NCI-H345 (cell line): ENCODE results near the gene ABITRAM.
"Not testable (repeated sequence)": the region's sequence is repeated elsewhere in the genome, so short reads cannot be mapped to it uniquely, and the experiment has no call there.

Source experiments
- DNase-seq: peaks from one replicate; lab custom pipeline; 2025; lab: John Stamatoyannopoulos, UW

ABITRAM gene

DNA sequence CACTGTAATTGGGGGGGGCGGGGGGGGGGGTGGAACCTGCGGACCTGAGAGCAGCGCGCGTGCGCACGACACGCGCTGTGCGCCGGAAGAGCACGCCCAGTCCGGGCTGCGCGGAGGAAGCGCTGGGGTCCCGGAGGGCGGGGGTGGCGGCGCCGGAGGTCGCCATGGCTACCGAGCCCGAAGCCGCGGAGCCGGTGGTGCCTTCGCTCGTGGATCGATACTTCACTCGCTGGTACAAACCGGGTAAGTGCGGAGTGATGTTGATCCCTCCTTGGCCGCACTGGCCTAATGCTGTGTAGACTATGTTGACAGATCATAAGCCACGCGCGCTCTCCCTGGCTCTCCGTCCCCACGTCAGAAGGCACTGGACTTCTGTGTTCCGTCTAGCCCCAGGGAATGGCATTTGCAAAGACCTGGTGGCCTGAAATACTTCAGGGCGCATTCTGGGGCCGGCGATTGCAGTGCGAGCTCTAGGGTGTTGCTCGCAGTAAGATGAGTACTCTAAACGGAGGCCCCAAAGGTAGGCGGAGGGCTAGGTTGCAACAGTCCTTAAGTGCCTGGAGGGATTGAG, at the start of gene ABITRAM:
ABITRAM (plus strand) TSS at position 78 of the 571 bp plus-strand sequence; CDS start at position 165, 87 bp downstream.
- DNase-seq, result peak; percentile 87

- DNase-seq, result no peak
Measured at GRCh38 chr9:108884701-108885100, 49.5 kb upstream of the ABITRAM start.

- peak; percentile 96 for DNase-seq
Measured at GRCh38 chr9:108885643-108886348, 48.4 kb upstream of the ABITRAM start.

DNA sequence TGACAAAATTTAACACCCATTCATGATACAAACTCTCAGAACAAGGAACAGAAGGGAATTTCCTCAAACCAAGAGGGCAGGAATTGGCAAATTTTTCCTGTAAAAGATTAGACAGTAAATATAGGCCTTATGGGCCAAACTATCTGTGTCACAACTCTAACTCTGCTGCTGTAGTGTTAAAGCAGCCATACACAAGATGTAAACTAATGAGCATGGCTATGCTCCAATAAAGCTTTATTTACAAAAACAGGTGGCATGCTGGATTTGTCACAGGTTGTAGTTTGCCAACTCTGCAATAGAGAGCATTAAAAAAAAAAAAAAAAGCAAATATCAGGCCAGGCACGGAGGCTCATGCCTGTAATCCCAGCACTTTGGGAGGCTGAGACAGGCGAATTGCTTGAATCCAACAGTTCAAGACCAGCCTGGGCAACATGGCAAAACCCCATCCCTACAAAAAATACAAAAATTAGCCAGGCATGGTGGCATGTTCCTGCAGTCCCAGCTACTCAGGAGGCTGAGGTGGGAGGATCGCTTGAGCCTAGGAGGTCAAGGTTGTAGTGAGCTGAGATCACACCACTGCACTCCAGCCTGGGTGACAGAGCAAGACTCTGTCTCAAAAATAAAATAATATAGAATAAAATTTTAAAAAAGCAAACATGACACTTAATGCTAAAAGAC, 47.5 kb upstream of the ABITRAM start:
- DNase-seq, result peak; percentile 51

- DNase-seq, result no peak
Measured at GRCh38 chr9:108889649-108890067, 44.5 kb upstream of the ABITRAM start.

DNA sequence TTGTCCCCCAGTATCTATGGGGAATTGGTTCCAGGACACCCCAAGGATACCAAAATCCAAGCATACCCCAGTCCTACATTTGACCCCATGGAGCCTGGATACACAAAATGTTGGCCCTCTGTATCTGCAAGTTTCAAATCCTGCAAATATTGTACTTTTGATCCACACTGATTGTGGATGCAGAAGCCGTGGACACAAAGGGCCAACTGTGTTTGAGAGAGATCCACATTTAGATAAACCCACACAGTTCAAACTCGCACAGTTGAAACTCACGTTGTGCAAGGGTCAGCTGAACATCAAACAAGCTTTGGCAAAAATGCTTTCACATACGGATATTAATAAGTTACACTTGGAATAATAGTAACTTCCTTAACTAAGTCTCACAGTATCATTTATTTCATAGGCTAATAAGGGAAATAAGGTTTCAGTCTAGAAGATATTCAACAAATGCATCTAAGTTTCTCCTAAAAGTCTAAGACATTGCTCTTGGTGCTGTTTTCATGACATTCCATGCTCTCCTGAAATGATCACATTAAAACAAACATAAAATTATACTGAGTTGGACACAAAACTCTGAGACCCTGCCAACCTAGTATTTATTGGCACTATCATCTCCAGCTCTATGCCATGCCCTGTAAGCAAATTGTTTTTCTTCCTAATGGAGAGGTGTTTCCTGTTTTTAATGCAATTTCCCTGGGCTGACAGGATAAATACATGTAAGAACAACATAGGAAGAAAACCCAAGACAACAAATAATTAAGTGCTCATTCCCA, 39.8 kb upstream of the ABITRAM start:
- DNase-seq, result no peak

- no peak for DNase-seq
Measured at GRCh38 chr9:108897324-108898096, 36.7 kb upstream of the ABITRAM start.

DNA sequence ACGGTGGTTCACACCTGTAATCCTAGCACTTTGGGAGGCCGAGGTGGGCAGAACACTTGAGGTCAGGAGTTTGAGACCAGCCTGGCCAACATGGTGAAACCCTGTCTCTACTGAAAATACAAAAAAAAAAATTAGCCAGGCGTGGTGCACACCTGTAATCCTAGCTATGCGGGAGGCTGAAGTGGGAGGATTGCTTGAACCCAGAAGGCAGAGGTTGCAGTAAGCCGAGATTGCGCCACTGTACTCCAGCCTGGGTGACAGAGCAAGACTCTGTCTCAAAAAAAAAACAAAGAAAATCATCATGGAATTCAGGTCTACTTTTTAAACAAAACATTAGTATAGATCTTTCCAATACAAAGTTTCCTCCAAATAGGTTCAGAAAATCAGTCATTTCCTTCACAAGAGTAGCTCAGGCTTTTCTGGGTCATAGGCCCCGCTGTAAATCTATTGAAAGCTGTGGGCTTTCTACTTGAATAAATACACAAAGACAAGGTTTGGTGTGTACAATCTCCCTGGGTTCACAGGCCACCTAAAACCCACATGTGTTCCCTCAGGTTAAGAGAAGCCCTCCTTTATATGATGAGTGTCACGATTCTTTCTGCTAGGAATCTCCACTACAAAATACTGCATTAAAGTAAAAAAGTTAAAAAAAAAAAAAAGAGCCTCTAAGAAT, 35.0 kb upstream of the ABITRAM start:
- DNase-seq, result not testable (repeated sequence)

DNA sequence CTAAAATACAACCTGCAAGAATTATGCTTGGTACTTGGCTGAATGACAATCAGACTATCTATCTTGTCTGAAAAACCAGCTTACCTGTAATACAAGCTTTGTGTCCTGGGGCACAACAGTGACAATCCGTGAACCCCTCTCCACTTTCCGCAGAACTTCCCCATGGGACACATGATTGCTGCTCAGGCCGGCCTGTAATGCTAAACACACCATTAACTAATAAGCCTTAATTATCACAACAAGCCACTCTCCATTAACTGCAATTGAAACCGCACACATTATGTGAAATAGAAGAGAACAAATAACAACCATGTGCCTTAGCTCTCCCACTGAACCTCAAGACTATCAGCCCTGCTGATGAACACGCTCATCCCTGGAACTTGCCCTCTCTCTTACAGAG, 34.0 kb upstream of the ABITRAM start:
- no peak for DNase-seq

- no peak for DNase-seq
Measured at GRCh38 chr9:108903420-108904103, 30.6 kb upstream of the ABITRAM start.

GRCh38 chr9:108904161-108904560, 30.0 kb upstream of the ABITRAM start:
- no peak for DNase-seq

DNA sequence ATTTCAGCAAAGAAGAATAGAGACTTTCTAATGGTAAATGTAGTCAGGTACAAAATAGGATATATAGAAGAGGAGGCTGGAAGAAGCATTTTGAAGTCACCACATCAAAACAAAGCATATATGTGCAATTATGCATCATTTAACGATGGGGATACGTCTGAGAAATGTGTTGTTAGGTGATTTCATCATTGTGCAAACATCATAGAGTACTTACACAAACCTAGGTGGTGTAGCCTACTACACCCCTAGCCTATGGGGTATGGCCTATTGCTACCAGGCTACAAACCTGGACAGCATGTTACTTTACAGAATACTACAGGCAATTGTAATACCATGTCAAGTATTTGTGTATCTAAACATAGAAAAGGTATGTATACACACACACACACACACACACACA, 28.7 kb upstream of the ABITRAM start:
- no peak for DNase-seq

GRCh38 chr9:108910402-108910801, 23.8 kb upstream of the ABITRAM start:
- no peak for DNase-seq

GRCh38 chr9:108910914-108911313, 23.3 kb upstream of the ABITRAM start:
- DNase-seq, result no peak

DNA sequence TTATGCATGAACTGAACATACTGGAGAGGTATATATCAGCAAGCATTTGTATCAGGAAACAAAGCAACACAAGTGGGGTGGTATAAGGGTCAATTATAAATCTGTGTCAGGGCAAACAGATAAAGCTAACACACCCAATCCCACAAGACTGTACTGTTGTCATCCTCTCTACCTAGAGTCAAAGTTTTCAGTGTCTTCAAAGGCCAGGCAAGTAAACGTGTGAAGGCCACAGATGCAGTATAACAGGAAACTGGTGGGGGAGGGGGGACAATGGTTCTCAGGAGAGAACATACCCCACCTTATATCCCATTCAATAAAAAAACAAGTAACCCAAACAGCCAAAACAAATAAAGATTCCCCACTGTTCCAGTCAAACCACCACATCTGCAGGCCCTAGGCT, 22.4 kb upstream of the ABITRAM start:
- no peak for DNase-seq

GRCh38 chr9:108913391-108913790, 20.8 kb upstream of the ABITRAM start:
- DNase-seq, result no peak

DNA sequence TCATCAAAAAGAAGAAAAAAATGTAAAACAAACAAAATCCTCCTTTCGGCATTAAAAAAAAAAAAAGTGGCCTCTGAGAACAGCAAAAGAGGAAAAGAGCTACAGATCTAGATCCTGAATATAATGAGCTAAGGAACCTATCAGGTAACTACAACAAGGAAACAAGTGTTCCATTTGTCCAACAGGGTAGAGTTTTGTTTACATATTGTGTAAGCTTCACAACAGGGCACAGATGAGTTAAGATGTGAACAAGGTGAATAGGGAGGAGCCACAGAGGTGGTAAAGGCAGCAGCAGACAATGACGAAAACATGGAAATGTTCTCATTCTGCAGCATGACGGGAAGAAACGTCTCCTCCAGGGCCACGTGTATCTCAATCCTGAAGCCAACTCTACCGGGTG, 14.7 kb upstream of the ABITRAM start:
- no peak for DNase-seq

DNA sequence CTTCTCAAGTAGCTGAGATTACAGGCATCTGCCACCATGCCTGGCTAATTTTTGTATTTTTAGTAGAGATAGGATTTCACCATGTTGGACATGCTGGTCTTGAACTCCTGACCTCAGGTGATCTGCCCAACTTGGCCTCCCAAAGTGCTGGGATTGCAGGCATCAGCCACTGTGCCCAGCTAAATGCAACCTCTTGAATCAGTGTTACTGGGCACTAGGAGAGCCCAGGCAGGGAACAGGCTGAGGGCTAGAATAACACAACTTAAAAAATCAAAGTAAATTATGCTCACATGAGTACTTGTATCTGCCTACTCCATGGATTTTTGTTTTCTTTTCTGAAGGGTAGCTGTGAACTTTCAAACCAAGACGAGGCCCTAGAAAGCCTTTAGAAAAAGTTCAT, 13.8 kb upstream of the ABITRAM start:
- DNase-seq, result not testable (repeated sequence)

DNA sequence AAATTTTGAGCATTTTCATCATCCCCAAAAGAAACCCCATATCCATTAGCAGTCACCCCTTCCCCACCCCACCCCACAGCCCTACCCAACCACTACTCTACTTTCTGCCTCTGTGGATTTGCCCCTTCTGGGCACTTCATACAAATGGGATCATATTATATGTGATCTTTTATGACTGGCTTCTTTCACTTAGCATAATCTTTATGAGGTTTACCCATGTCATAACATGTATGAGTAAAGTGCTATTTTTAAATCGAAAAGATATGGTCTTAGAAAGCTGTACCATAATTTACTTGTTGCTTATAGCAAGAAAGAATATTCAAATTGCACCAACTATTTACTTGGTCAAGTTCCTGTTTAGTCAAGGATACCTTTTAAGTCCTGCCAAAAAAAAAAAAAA, 13.0 kb upstream of the ABITRAM start:
- DNase-seq, result no peak

- no peak for DNase-seq
Measured at GRCh38 chr9:108924466-108924865, 9.7 kb upstream of the ABITRAM start.

GRCh38 chr9:108928386-108928785, 5.8 kb upstream of the ABITRAM start:
- DNase-seq, result no peak
